HG03460 (cell line): ENCODE data around the gene CAMK2D.
A peak's percentile ranks its signal among the peaks of the same experiment; 100 is the strongest.

ENCODE experiments used
- ATAC-seq: cut with Tn5 transposase; IDR thresholded peaks from one replicate; pipeline ENCODE4 v1.9.1; 2021; ENCODE audit not compliant: unreplicated experiment

CAMK2D gene

DNA sequence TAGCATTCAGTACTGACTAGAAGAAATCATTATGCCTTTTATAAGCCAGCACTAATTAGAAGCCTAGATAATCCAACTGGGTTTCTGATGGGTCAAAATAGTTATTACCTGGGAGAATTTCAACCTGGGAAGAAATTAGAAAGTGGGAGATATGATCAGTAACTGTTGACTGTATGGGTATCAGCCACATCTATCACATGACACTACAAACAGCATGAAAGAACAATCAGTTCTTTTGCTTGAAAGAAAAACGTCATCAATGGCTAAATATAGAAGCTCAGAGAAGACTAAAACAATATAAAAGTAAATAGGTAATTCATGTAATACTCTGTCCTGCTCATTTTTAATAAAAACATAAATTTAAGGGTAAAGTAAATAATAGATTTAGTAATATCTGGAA is 145.1 kb downstream of the CAMK2D start:
- no peak for ATAC-seq

DNA sequence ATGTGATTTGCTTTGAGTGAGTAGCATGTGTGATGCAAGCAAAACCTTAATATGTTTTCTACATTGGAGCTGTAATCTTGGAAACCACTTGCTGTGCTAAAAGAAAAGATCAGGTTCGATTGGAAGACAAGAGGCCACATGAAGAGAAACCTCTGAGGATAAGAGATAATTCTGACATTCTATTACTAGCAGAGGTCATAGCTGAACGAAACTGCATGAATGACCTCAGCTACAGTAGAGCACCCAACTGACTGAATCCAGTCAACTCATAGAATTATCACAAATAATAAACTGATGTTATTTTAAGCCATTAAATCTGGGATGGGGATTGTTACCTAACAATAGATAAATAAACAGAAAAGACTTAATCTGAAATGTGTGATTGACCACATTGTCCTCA is 147.1 kb downstream of the CAMK2D start:
- ATAC-seq: no peak

- ATAC-seq: no peak
These were observed 148.0 kb downstream of the CAMK2D start for GRCh38 chr4:113613503-113613902.

DNA sequence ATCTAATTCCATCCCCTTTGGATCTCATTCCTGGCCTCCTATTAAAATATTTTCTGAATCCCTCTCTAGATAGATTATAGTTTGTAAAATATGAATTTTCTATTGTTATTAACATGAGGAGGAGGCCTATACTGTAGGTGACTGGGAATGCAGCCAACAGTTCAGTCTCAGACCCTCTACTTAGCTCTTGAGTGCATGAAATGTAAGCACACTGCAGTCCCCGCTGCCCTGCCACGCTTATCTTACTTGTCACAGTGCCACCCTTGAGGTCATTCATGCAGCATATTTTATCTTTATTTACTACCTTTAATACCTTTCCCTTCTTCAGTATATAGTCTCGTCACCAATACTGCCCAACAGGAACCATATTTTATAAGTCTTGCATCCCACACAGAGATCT is 151.0 kb downstream of the CAMK2D start:
- ATAC-seq: no peak

DNA sequence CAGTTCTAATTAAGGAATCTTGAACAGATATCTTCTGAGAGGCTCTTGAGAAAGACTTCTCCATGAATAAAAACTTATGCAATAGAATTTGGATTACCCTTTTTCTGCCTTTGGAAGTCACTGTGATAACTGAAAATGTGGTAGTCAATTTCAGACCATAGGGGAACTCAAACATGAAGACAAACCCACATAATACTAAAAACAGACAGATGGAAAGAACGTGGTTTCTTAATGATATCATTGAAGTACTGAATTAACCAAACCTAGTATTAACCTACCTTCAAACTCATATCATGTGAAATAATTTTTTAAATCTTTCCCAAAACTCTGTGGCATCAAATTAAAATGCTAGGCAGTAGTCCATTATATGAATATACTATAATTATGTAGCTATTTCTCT is 153.5 kb downstream of the CAMK2D start:
- ATAC-seq: no peak

DNA sequence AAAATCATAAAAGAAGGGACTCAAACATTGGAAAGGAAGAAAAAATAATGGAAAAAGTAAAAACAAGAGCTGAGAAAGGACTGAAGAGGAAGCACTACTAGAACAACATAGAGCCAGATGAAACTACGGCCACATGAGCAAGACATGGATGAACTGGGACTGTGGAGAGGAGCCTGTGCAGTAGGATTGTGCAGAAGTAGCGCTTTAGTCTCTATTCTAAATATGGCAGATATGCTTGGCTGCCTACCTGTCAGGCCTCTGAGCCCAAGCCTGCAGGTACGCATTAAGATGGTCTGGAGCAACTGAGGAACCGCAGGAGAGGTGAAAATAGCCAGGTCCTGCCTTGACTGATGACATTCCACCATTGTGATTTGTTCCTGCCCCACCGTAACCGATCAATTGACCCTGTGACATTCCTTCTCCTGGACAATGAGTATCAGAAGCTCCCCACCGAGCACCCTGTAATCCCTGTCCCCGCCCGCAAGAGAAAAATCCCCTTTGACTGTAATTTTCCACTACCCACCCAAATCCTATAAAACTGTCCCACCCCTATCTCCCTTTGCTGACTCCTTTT is 154.3 kb downstream of the CAMK2D start:
- ATAC-seq: no peak

- ATAC-seq: no peak
These were observed 156.6 kb downstream of the CAMK2D start for GRCh38 chr4:113604955-113605354.

- ATAC-seq: no peak
These were observed 157.6 kb downstream of the CAMK2D start for GRCh38 chr4:113603911-113604310.

- ATAC-seq: no peak
These were observed 158.8 kb downstream of the CAMK2D start for GRCh38 chr4:113602646-113603228.

- no peak for ATAC-seq
These were observed 159.9 kb downstream of the CAMK2D start for GRCh38 chr4:113601636-113602035.

- no peak for ATAC-seq
These were observed 165.1 kb downstream of the CAMK2D start for GRCh38 chr4:113596396-113596795.

- ATAC-seq: no peak
These were observed 167.3 kb downstream of the CAMK2D start for GRCh38 chr4:113594231-113594556.

DNA sequence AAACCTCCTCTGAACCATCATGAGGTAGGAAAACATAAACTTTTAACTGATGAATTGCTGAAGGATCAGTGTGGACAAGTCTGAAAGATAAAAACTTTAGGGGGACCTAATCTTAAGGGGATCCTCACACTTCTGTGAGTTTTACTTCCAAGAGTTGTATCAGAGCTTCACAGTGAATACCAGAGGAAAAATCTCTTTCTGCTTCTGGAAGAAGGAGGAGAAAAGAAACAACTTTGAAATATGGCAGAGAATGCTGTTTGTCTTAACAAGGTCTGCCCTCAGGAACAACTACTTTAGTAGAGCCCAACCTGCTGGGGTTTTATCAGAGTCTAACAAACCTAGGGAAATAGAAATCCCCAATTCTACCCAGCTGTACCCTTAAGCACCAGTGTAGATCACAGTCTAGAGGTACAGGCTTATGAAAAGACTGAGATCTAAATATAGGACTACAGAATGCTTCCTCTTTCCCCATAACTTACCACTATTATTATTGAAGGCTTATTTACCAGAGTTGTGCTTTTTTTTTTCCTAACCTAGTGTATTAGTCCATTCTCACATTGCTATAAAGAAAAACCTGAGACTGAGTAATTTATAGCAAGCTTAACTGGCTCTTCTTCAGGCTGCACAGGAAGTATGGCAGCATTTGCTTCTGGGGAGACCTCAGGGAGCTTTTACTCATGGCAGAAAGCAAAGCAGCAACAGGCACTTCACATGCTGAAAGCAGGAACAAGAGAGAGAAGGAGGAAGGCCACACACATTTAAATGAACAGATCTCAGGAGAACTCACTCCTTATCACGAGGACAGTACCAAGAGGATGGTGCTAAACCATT is 167.9 kb downstream of the CAMK2D start:
- peak; percentile 52 for ATAC-seq

DNA sequence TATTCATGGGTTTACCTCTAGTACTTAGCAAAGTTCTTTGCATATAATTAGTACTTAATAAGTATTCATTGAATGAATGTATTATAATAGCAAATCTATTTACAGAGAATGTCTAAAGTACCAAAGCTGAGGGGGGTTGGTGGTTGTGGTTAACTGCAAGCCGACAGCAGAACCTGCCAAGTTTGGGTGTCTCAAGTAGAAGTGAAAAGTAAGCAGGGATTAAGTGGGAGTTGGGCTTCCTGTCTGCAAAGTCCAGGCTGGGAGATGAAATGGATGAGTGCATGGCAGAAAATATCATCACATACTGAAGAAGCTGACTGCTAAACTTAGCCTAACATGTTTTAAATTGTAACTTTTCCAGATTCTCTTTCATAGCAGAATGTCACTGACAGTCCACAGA is 169.6 kb downstream of the CAMK2D start:
- no peak for ATAC-seq

DNA sequence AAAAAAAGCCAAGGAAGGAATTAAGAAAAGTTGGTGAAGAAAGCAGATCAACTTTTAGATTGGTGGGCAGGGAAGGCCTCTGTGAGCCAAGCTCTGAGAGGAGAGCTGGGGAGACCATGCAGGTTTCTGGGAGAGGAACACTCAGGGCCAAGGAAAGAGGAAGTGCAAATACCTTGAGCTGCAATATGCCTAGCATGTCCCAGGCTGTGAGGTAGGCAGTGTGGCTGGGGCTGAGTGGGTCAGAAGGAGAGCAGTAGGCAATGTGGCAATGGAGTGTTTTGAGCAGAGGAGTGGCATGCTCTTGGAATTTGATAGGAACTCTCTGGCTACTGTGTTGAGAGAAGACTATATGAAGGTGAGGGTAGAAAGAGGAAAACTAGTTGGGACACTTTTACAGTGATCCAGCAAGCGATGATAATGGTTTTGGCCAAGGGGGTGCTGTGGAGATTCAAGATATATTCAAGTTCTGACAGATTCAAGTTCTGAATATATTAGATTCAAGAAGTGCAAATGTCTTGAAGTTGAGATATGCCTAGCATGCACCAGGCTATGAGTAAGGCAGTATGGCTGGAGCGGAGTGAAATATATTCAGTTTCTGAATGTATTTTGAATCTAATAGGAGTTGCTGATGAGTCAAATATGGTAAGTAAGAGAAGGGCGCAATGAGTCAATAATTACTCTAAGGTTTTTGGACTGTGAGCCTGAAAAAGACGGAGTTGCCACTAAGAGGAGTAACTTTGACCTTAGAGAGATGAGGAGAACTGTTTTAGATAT is 172.5 kb downstream of the CAMK2D start:
- ATAC-seq: no peak

DNA sequence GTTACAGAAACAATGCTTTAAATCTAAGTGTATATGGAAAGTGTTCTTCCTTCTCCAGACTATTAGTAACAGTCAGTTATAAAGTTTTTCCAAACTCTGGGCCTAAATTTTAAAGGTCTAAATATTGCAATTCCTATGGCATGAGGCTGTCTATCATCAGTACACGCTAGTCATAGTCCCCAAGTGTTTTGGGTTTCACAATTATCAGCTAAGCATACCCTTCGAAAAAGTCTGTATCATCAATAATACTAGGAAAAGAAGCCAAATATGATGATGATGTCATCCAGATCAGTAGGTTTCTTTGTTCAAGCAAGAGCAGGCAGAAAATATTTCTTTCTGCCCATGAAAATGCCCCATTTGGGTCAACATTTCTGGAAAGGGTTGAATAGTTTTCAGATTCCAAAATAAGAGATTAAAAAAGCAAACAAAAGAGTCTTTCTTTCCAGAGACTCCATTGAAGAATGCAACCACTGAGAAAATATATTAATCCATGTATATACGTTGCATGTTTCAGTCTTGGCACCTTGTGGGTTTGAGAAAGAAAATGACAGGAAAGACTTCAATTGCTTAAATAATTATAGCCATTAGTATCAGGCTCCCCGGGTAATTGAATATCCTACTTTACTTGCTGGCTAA is 173.8 kb downstream of the CAMK2D start:
- ATAC-seq: no peak

GRCh38 chr4:113587156-113587555 is 174.4 kb downstream of the CAMK2D start:
- ATAC-seq: no peak

DNA sequence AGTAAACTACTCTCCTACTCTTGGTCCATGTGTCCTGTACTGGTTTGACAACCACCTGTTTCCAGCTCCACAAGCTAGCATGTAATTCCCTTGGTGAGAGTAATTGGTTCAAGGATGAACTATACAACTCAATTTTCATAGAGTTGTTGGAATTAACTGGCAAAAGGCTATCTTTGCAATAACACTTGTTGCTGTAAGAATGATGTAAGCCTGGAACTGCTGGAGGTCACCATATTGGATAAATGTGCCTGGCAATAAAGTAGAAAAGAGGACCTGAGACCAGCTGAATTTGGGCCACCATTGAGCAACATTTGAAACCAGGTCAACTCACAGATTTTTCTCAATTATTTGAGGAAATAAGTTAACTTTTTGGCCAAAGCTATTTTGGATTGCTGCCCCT is 175.5 kb downstream of the CAMK2D start:
- no peak for ATAC-seq

GRCh38 chr4:113584407-113585150 is 177.0 kb downstream of the CAMK2D start:
- no peak for ATAC-seq

DNA sequence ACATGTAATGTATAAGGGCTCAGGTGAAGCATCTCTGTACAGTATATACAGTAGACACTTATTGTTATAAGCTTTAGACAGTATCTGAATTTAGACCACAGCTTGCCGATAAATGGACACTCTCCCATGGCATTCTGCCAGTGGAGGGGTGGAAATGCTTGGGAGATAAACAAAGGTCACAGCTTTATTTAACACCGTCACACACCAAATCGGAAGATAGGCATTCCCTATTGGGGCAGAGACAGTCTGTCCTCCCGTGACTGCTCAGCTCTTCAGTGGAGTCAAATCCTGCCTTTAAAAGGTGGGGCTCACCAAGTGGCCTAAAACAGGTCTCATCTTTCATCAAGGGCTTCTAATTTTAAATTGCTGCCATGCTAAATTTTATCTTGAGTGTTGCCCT is 178.8 kb downstream of the CAMK2D start:
- ATAC-seq: no peak

DNA sequence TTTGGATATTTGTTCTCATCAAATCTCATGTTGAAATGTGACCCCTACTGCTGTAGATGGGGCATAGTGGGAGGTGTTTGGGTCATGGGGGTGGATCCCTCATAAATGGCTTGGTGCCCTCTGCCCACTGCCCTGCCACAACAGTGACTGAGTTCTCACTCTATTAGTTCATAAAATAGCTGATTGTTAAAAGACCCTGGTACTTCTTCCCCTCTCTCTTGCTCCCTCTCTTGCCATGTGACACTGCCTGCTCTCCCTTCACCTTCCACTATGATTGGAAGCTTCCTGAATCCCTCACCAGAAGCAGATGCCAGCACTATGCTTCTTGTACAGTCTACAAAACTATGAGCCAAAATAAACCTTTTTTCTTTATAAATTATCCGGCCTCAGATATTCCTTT is 182.2 kb downstream of the CAMK2D start:
- no peak for ATAC-seq
